GM12801 (cell line): ENCODE measurements around the gene NCOR2.

Experiments used
- CTCF ChIP-seq: IDR thresholded peaks from one replicate; pipeline ENCODE4 v1.5.1; 2011; ENCODE audit warnings: control low read depth; ENCODE audit not compliant: insufficient read length; ENCODE audit errors: extremely low read depth

NCOR2 gene

GRCh38 chr12:124595444-124595843 lies 28.0 kb upstream of the NCOR2 start:
- TF ChIP-seq CTCF, result no peak

GRCh38 chr12:124594851-124595250 lies 27.4 kb upstream of the NCOR2 start:
- TF ChIP-seq CTCF, result no peak

GRCh38 chr12:124593851-124594401 lies 26.5 kb upstream of the NCOR2 start:
- no peak for TF ChIP-seq CTCF

- no peak for TF ChIP-seq CTCF
Observed at GRCh38 chr12:124593176-124593575, 25.8 kb upstream of the NCOR2 start.

- no peak for TF ChIP-seq CTCF
Observed at GRCh38 chr12:124592481-124593160, 25.2 kb upstream of the NCOR2 start.

GRCh38 chr12:124592050-124592449 lies 24.6 kb upstream of the NCOR2 start:
- no peak for TF ChIP-seq CTCF

GRCh38 chr12:124590447-124590846 lies 23.0 kb upstream of the NCOR2 start:
- no peak for TF ChIP-seq CTCF
